H1 (cell line): ENCODE measurements around the gene LNX2. TPM values are rescaled to one million over a fixed set of nuclear protein-coding genes. Genes with fewer than 3 reads are reported as not detected.

Source experiments
- CTCF ChIA-PET: fragments of 300-600 bp; sonication (Branson Sonifier 250); formaldehyde crosslinking; loops from one replicate; lab custom pipeline; 2021; ENCODE audit not compliant: partially characterized antibody; lab: Charles Lee
- POLR2A ChIA-PET: fragments of 300-600 bp; sonication (Branson Sonifier 250); formaldehyde crosslinking; loops from one replicate; lab custom pipeline; 2021; ENCODE audit warnings: inconsistent platforms; ENCODE audit not compliant: partially characterized antibody; lab: Charles Lee
- DNase-seq, 2 experiments: peaks; one replicate each; pipeline versions ENCODE4 v3.0.0 to v3.0.0-alpha.2; 2010 to 2022; ENCODE audit warnings: low spot score in 2 of 2, low read depth in 1 of 2, mixed read lengths in 1 of 2
- FAIRE-seq: peaks from 2 replicates; lab custom pipeline; 2011; peaks lifted over from hg19 to GRCh38; lab: Jason Lieb, UNC
- H2AFZ ChIP-seq: 2 replicates; pipeline ENCODE4 v1.8.1; 2012; ENCODE audit warnings: low read length, inconsistent platforms
- H2AK5ac ChIP-seq: 2 replicates; pipeline ENCODE4 v1.6.1; 2013; ENCODE audit warnings: low read depth, low read length
- H2BK120ac ChIP-seq: replicated peaks from 2 replicates; pipeline ENCODE3; 2013; ENCODE audit warnings: low read depth, low read length, inconsistent platforms
- H2BK12ac ChIP-seq: 2 replicates; pipeline ENCODE4 v1.6.1; 2013; ENCODE audit warnings: low read depth, low read length
- H2BK15ac ChIP-seq: 2 replicates; pipeline ENCODE4 v1.6.1; 2013; ENCODE audit warnings: low read length
- H2BK20ac ChIP-seq: 2 replicates; pipeline ENCODE4 v1.6.1; 2013; ENCODE audit warnings: low read length
- H2BK5ac ChIP-seq: 2 replicates; pipeline ENCODE4 v1.6.1; 2013; ENCODE audit warnings: low read depth, low read length
- H3K14ac ChIP-seq: 2 replicates; pipeline ENCODE4 v1.6.1; 2013; ENCODE audit warnings: inconsistent platforms; ENCODE audit not compliant: insufficient read length
- H3K18ac ChIP-seq: 2 replicates; pipeline ENCODE4 v1.6.1; 2013; ENCODE audit warnings: low read length; ENCODE audit errors: extremely low read depth
- H3K23ac ChIP-seq: 2 replicates; pipeline ENCODE4 v1.6.1; 2013; ENCODE audit warnings: inconsistent platforms; ENCODE audit not compliant: insufficient read length
- H3K23me2 ChIP-seq: 2 replicates; pipeline ENCODE4 v1.6.1; 2013; ENCODE audit warnings: low read depth, low read length
- H3K27ac ChIP-seq: 2 replicates; pipeline ENCODE4 v1.6.1; 2011; ENCODE audit warnings: low read depth, low read length, inconsistent platforms
- H3K27me3 ChIP-seq, 4 experiments: replicated peaks in 1 of 4; 1 replicate in 1 of 4; 2 replicates in 3 of 4; pipeline versions ENCODE4 v1.6.1 to v1.8.1; 2011 to 2013; ENCODE audit warnings: low read length in 3 of 4, mild to moderate bottlenecking in 3 of 4, inconsistent platforms in 2 of 4, mixed read lengths in 2 of 4, moderate library complexity in 1 of 4; ENCODE audit not compliant: control insufficient read depth in 3 of 4, insufficient read depth in 3 of 4; ENCODE audit errors: extremely low read depth in 1 of 4
- H3K36me3 ChIP-seq, 4 experiments: 2 replicates each; pipeline versions ENCODE4 v1.6.1 to v1.8.1; 2011 to 2013; ENCODE audit warnings: mild to moderate bottlenecking in 4 of 4, low read length in 3 of 4, moderate library complexity in 2 of 4, control low read depth in 1 of 4, inconsistent platforms in 1 of 4; ENCODE audit not compliant: insufficient read depth in 4 of 4, control insufficient read depth in 2 of 4
- H3K4ac ChIP-seq: replicated peaks from 2 replicates; pipeline ENCODE3; 2013; ENCODE audit warnings: low read length, low read depth, mixed read lengths, inconsistent platforms; ENCODE audit not compliant: insufficient read length
- H3K4me1 ChIP-seq, 4 experiments: replicated peaks in 1 of 4; 1 replicate in 1 of 4; 2 replicates in 3 of 4; pipeline versions ENCODE4 v1.6.1 to v1.8.1; 2011 to 2013; ENCODE audit warnings: low read length in 3 of 4, inconsistent platforms in 2 of 4, mixed read lengths in 1 of 4; ENCODE audit not compliant: insufficient read depth in 4 of 4, control insufficient read depth in 3 of 4
- H3K4me2 ChIP-seq, 2 experiments: 2 replicates each; pipeline versions ENCODE4 v1.6.1 to v1.8.1; 2011 to 2013; ENCODE audit warnings: low read depth in 2 of 2, low read length in 2 of 2, control low read depth in 1 of 2, inconsistent platforms in 1 of 2, mild to moderate bottlenecking in 1 of 2; ENCODE audit not compliant: insufficient read depth in 1 of 2
- H3K4me3 ChIP-seq, 4 experiments: fragments of 200-600, 300-600 bp in 1 of 4; sonication (generic), shearing (Covaris generic), sonication (Bioruptor Twin) in 1 of 4; 2 replicates each; pipeline versions ENCODE4 v1.5.1 to v1.8.1; 2011 to 2016; ENCODE audit warnings: low read length in 4 of 4, low read depth in 3 of 4, control low read depth in 2 of 4, inconsistent platforms in 2 of 4, mild to moderate bottlenecking in 2 of 4, mixed read lengths in 1 of 4, moderate library complexity in 1 of 4; ENCODE audit not compliant: insufficient read depth in 2 of 4; ENCODE audit errors: extremely low read depth in 1 of 4
- H3K56ac ChIP-seq: replicated peaks from 2 replicates; pipeline ENCODE3; 2013; ENCODE audit warnings: low read depth, mild to moderate bottlenecking, mixed read lengths, low read length, inconsistent platforms; ENCODE audit not compliant: insufficient read length
- H3K79me1 ChIP-seq: 2 replicates; pipeline ENCODE4 v1.6.1; 2013; ENCODE audit warnings: low read depth, low read length, control low read depth
- H3K79me2 ChIP-seq, 2 experiments: 2 replicates each; pipeline versions ENCODE4 v1.6.1 to v1.8.1; 2012 to 2013; ENCODE audit warnings: low read length in 2 of 2, mild to moderate bottlenecking in 2 of 2, inconsistent platforms in 1 of 2; ENCODE audit not compliant: insufficient read depth in 2 of 2, control insufficient read depth in 1 of 2
- H3K9ac ChIP-seq, 4 experiments: replicated peaks in 1 of 4; 1 replicate in 1 of 4; 2 replicates in 3 of 4; pipeline versions ENCODE4 v1.6.1 to v1.8.1; 2011 to 2013; ENCODE audit warnings: low read depth in 3 of 4, low read length in 3 of 4, control low read depth in 2 of 4, mild to moderate bottlenecking in 2 of 4, moderate library complexity in 2 of 4, inconsistent platforms in 1 of 4; ENCODE audit errors: extremely low read depth in 1 of 4
- H3K9me3 ChIP-seq, 2 experiments: 2 replicates each; pipeline versions ENCODE4 v1.6.1 to v1.8.1; 2012 to 2013; ENCODE audit warnings: mild to moderate bottlenecking in 2 of 2, moderate library complexity in 2 of 2, control low read depth in 1 of 2, inconsistent platforms in 1 of 2, low read depth in 1 of 2, low read length in 1 of 2, mixed read lengths in 1 of 2; ENCODE audit not compliant: insufficient read depth in 2 of 2
- H4K20me1 ChIP-seq, 2 experiments: replicated peaks in 1 of 2; 2 replicates each; pipeline versions ENCODE3 to v1.8.1; 2011 to 2013; ENCODE audit warnings: inconsistent platforms in 2 of 2, low read length in 2 of 2, mild to moderate bottlenecking in 1 of 2; ENCODE audit not compliant: insufficient read depth in 2 of 2, control insufficient read depth in 1 of 2
- H4K5ac ChIP-seq: 2 replicates; pipeline ENCODE4 v1.6.1; 2013; ENCODE audit warnings: low read length, low read depth, mixed read lengths, inconsistent platforms; ENCODE audit not compliant: insufficient read length
- H4K8ac ChIP-seq: 2 replicates; pipeline ENCODE4 v1.8.0; 2013; ENCODE audit warnings: mild to moderate bottlenecking, moderate library complexity, low read length, inconsistent platforms; ENCODE audit not compliant: insufficient read depth; ENCODE audit errors: extremely low read depth
- H4K91ac ChIP-seq: replicated peaks from 2 replicates; pipeline ENCODE3; 2013; ENCODE audit warnings: low read length, mixed read lengths, inconsistent platforms; ENCODE audit not compliant: insufficient read length
- CHD2 ChIP-seq: IDR thresholded peaks from 2 replicates; pipeline ENCODE4 v1.6.1; 2012; ENCODE audit warnings: low read length, improper control_type of control experiment
- whole genome bisulfite sequencing, 2 experiments: shearing (Covaris generic) in 1 of 2; methylation state at CpG; one replicate each; pipeline versions ENCODE4 v1.1.6 to v1.1.7; 2013 to 2015; ENCODE audit warnings: low lambda C conversion rate in 2 of 2, mixed read lengths in 2 of 2, inconsistent platforms in 1 of 2, low coverage in 1 of 2, missing lambda C conversion rate in 1 of 2; ENCODE audit not compliant: insufficient replicate concordance in 2 of 2, insufficient coverage in 1 of 2, insufficient read length in 1 of 2; ENCODE audit errors: extremely low coverage in 1 of 2, missing lambda C conversion rate in 1 of 2; 5-methylcytosine and 5-hydroxymethylcytosine counted together
- polyA plus RNA-seq, 7 experiments: library from polyadenylated mRNA; depleted of rRNA in 3 of 7; stranded (reverse) in 5 of 7; unstranded in 2 of 7; fragments of >200 nt in 5 of 7; fragments of 200-250 nt in 2 of 7; gene quantifications; 1 replicate in 5 of 7; 2 replicates in 1 of 7; 4 replicates in 1 of 7; pipeline versions ENCODE4 v1.2.1 to v1.2.3, GENCODE V29; 2011 to 2013; ENCODE audit warnings: missing spikeins in 2 of 7, mixed read lengths in 2 of 7
- total RNA-seq: library from RNA; stranded (reverse); fragmentation: NEBNext Ultra II Directional; extraction: Animal tissue kit (Norgen Biotek cat#: 25700); gene quantifications from 2 replicates; pipeline ENCODE4 v1.2.1, GENCODE V29; 2021
- TF ChIP-seq, protein P1 (sequence below): IDR thresholded peaks from 2 replicates; pipeline ENCODE4 v1.6.1; 2012; ENCODE audit warnings: inconsistent platforms
- TF ChIP-seq, protein P2 (sequence below): IDR thresholded peaks from 2 replicates; pipeline ENCODE4 v1.6.1; 2012; ENCODE audit warnings: inconsistent platforms

The LNX2 gene
- total and polyA plus RNA-seq, 2 of the 8 experiments (the other 6 are each of a cell fraction or from before 2014, with no cell fraction given), result 6.4 to 13.9 TPM

DNA sequence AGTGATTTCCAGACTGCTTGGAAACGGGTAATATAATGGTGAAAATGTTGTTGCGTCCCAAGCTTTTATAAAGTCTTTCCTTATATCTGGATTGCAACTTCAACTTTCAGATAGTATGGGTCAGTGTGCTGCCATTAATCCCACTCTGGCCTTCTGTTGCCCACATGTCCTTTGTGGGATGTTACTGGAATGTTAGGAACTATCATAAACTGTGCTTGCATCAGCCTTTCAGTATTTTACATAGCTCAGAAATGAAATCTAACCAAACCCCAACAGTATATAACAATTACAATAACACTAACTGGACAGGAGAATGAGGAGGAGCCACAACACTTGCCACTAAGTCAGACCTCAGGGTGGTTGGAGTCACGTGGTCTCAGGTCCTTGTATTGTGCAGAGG is 78.9 kb downstream of the LNX2 start:
- Histone ChIP-seq H3K79me1 (no peaks in the 10 kb centered on the region), H4K91ac (no peak overlapping the region), H3K4me1 (no peaks in the 10 kb centered on the region), H3K18ac (no peak overlapping the region), H3K23ac (no peak overlapping the region), H4K8ac (no peak overlapping the region), H2BK20ac (no peak overlapping the region), H3K36me3 (no peaks in the 10 kb centered on the region; a peak in 1 of 8 replicates), H3K4me3 (no peak overlapping the region), H3K9ac (no peak overlapping the region), H4K20me1 (no peaks in the 10 kb centered on the region), H2AFZ (no peak overlapping the region), H3K14ac (no peak overlapping the region), H3K4ac (no peak overlapping the region), H3K56ac (no peak overlapping the region), H2BK12ac (no peak overlapping the region), H2BK15ac (no peak overlapping the region), H3K23me2 (no peaks in the 10 kb centered on the region), H3K27me3 (no peaks in the 10 kb centered on the region), H2BK5ac (no peak overlapping the region), H3K27ac (no peak overlapping the region), H3K79me2 (no peaks in the 10 kb centered on the region), H3K9me3 (no peaks in the 10 kb centered on the region)
- POLR2A ChIA-PET, result interaction anchor here (1.2 to 1.8 kb wide), 2 partner anchors 9 to 10 kb away, joined by 3 to 6 read pairs; no protein-coding TSS in a partner anchor
- 90% methylated on average over 3 of the region's 3 CpGs; no CpG with 5 or more reads in 1 of the 2 experiments for WGBS, 2 experiments
- DNase-seq, result no peak
- TF ChIP-seq, protein P1, sequence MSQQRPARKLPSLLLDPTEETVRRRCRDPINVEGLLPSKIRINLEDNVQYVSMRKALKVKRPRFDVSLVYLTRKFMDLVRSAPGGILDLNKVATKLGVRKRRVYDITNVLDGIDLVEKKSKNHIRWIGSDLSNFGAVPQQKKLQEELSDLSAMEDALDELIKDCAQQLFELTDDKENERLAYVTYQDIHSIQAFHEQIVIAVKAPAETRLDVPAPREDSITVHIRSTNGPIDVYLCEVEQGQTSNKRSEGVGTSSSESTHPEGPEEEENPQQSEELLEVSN, result no peak
- TF ChIP-seq, protein P2, sequence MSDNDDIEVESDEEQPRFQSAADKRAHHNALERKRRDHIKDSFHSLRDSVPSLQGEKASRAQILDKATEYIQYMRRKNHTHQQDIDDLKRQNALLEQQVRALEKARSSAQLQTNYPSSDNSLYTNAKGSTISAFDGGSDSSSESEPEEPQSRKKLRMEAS, result no peak
- no peak for TF ChIP-seq CHD2
- TF ChIP-seq, all 59 proteins: peak for 0
- Histone ChIP-seq H3K4me2 (no peak overlapping the region), H4K5ac (no peak overlapping the region), H2AK5ac (no peak overlapping the region), H2BK120ac (no peak overlapping the region)
- no peak for FAIRE-seq
- CTCF ChIA-PET, result interaction anchor here (1.4 to 4.1 kb wide), 3 partner anchors 8 to 328 kb away, joined by 3 to 21 read pairs (median 6); no protein-coding TSS in a partner anchor
